NCI-H1092 (cell line): ENCODE measurements around the gene BPIFB2.

Experiments used
- DNase-seq: peaks from one replicate; lab custom pipeline; 2025; lab: John Stamatoyannopoulos, UW

The BPIFB2 gene

DNA sequence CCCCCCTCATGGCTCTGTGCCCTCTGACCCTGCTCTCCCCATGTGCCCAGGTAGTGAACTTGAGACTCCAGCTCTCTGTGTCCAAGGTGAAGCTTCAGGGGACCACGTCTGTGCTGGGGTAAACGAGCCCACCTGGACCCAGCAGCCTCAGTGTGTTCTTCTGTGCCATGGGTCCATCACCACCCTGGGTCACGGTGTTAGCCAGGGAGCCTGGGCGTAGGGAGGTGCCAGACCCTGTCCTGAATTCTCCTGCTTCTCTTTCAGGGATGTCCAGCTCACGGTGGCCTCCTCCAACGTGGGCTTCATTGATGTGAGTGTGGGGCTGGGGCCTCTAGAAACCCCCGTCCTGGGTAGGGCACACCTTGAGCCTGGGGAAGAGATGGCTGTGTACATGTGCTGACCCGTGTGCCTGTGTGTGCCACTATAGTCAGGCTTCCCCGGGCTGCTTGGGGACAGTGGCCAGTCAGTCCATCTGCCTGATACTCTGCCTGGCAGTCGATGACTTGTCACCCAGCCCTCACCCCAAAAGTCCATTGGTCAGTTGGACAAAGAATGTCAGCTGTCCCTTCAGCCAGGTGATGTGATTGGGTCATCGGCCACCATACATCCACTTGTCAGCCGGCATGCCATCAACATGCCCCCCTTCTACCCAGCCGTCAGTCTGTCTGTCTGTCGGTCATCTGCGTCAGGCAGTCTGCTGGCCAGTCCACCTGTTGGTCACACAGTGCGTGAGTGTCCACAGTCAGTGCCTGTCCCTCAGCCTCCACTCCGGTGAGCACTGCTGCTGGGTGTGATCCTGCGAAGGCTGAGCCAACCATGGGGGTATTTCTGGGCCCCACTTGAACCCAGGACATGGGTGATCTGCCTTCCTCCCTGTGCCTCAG, 13.0 kb downstream of the BPIFB2 start:
- DNase-seq: no peak

DNA sequence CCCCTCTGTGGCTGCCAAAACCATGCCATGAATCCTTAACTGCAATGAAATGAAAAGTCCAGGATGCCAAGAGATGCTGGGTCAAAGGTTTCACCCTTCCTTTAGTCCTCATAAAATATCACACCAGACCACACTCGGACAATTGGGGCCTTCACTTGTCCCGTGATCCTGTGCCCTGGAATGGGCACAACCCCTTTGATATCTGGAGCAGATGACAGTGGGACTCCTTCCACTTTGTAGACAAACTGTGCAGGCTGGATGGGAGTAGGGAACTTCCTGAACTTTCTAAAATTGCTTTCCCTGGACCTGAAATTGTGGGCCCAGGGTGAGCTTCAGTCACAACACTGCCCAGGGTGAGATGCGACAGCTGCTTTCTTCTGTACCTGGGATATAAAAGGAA, 14.4 kb downstream of the BPIFB2 start:
- DNase-seq: no peak

DNA sequence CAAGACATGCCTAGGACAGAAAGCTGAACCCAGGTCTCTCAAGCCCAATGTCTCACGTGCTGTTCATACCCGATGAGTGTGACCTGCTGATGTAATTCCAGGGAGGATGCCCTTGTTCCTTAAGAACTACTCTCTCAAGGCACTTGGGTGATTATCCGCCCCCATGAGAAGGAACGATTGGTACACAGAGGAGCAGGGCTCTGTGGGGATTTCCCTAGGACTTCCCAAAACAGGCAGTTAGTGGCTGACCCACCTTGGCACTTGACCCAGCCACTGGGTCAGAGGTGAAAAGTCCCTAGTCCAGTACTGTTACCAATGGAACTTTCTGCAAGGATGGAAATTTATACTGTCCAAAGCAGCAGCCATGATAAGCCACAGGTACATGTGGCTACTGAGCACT, 14.8 kb downstream of the BPIFB2 start:
- no peak for DNase-seq

DNA sequence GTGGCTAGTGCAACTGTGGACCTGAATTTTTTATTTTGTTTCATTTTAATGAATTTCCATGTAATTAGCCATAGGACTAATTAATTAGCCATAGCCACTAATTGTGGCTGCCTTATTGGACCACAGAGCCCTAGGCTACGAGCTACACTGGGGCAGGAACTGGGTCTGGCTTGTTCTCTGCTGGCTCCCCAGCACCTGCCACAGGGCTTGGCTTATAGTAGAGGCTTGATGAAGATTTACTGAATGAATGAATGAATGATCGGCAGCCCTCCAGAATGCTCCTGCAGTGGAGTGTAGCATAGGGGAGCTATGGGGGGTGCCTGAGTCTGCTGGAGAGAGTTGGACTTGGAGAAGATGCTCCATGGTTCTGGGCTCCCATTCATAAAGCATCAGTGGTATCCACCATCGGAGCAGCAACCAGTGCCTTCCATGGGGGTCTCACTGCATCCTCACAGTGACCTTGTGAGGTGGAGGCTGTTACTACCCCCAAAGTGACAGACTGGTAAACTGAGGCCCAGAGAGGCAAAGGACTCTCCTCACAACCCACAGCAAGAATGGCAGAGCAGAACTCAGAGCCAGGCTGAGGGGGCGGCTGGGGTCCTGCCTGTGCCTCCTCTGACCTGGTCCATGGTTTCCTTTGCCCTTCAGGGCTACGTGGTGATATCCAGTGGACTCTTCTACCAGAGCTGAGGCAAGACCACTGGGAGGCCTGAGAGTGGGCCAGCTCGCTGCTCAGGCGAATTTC, 15.4 kb downstream of the BPIFB2 start:
- no peak for DNase-seq

DNA sequence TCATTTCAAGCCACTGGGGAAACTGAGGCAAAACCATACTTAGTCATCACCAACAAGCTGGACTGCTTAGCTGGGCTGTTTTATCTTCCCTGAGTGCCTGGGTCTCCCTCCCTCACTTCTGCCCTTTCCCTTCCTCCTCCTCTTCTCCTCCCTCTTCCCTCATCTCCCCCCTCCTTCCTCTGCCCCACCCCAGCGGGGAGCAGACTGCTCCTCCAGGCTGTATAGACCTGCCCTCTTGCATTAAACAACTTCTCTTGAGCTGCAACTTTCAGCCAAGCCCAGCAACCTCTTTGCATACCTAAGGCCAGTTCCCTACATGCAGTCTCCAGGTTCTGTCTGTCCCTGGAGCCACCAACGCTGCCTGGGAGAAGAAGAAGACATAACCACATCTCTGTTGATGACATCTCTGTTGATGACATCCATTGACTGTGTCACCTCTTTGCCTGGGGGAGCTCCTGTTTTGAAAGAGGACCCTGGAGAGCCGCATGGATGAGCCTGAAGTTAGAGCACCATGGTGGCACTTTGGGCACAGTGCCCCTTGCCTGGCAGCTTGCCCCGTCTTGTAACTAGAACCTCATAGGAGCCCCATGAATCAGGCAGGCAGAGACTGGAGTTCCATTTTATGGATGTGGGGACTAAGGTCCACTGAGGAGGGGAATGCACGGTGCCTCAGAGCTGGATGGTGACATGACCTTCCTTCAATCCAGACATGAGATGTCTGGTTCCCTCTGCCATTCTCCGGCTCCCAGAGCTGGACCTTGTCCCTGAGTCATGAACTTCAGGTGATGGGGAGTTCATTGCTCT, 16.1 kb downstream of the BPIFB2 start:
- no peak for DNase-seq

DNA sequence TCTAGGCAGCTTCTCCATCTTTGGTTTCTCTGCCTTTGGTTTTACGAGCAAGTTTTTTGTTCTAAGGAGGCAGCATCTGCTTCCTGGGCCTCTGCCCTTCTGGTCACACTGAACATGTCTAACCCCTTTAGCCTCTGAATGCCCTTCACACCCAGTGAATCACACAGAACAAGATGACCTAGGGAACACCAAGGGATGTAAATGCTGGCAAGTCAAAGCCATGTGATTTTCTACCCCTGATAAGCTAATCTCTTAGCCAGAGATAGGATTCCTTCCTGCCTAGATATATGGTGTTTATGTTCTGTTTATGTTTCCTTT, 16.7 kb downstream of the BPIFB2 start:
- no peak for DNase-seq

DNA sequence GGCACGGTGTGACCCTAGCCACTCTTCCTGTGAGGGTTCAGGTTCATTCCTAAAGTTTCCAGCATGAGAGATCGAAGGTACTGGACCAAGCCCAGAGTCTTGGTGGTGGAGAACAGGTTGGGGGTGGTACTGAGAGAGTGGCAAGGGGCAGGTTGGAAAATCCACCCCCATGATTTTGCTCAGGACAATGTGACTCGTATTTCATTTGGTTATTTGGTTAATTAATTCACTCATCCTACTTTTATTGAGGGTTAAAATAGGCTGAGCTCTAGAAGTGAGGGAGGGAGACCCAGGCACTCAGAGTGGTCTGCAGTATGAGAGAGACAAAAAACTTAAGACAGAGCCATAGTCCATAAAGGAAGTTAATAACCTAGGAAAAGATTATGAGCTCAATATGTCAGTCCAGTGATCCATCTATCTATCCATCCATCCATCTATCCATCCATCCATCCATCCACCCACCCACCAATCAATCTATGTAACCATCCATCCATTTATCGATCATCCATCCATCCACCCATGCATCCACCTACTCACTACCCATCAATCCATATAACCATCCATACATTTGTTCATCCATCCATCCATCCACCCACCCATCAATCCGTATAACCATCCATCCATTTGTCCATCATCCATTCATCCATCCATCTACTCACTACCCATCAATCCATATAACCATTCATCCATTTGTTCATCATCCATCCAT, 17.3 kb downstream of the BPIFB2 start:
- DNase-seq: no peak

DNA sequence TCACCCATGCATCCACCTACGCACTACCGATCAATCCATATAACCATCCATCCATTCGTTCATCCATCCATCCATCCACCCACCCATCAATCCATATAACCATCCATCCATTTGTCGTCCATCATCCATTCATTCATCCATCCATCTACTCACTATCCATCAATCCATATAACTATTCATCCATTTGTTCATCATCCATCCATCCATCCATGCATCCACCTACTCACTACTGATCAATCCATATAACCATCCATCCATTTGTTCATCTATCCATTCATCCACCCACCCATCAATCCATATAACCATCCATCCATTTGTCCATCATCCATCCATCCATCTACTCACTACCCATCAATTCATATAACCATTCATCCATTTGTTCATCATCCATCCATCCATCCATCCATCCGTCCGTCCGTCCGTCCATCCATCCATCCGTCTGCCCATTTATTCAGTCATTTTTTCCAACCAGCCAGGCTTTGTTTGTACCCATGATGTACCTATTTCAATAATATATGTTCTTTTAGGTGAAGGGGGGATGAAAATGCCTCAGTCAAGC, 17.9 kb downstream of the BPIFB2 start:
- no peak for DNase-seq

DNA sequence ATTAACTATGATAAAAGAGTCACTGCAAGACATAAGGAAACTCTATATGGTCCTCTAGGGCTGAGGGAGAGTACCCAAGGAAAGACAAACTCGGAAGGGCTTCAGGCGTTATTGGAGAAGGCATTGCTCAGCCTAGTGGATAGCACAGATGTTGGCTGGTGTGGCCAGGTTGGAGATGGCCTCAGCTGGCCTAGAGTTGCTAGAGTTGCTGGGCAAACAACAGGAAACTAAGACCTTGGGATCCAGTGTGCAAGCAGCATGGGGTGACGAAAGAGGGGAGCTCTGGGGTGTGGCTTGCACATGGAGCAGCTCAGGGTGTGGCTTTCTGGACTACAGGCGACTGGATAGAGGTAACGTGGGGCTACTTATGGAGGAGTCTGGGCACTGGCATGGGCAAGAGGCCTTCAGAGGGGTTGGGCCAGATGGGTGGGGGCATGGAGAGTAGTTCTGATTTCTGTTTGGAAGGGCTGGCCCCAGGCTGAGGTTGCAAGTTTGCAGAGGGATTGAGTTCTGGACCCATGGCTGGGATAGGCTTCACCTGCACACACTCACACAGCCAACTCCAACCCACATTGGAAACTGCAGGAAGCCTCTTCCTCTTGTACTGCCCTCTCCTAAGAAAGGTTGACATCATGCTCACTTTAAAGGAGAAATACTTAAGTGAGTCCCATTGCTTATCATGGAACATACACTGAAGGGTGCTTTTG, 18.7 kb downstream of the BPIFB2 start:
- no peak for DNase-seq

DNA sequence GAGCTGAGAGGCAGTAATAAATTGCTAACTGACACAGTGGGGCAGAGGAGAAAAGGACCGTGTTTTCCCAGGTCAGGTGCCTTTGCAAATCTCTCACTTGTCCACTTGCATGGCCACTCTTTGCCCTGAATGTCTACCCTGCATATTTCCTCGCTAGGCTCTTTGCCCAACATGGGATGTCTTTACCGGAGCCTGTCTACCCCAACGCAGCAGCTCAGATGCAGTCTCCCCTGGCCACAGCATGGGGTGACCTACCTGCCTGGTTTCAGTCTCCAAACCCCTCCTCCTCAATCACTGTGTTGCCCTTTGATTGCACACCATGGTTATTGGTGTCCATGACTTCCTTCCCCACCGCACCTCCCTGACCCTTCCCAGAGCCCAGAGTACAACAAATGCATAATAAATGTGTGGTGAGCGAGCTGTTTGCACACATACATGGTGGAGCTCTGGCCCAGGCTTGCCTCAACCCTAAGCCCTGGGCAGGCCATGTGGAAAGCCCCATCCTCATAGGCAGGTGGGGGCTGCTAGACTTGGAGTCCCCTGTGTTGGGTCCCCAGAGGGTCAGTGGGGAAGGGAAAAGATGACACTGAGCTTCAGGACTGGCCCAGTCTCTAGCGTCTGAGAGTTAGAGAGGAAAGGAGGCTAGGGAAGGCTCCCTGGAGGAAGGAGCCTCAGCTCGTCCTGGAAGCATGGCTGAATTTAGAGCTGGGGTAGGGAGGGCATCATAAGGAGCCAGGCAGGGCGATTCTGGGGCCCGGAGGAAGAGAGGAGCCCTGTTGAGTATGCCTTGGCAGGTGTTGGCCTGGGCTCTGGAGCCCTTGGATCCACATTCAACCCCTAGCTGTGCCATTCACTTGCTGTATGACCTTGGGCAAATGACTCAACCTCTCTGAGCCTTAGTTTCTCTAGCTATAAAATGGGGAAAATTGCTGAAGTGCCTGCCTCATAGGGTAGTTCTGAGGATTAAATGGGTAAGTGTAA, 19.6 kb downstream of the BPIFB2 start:
- no peak for DNase-seq

DNA sequence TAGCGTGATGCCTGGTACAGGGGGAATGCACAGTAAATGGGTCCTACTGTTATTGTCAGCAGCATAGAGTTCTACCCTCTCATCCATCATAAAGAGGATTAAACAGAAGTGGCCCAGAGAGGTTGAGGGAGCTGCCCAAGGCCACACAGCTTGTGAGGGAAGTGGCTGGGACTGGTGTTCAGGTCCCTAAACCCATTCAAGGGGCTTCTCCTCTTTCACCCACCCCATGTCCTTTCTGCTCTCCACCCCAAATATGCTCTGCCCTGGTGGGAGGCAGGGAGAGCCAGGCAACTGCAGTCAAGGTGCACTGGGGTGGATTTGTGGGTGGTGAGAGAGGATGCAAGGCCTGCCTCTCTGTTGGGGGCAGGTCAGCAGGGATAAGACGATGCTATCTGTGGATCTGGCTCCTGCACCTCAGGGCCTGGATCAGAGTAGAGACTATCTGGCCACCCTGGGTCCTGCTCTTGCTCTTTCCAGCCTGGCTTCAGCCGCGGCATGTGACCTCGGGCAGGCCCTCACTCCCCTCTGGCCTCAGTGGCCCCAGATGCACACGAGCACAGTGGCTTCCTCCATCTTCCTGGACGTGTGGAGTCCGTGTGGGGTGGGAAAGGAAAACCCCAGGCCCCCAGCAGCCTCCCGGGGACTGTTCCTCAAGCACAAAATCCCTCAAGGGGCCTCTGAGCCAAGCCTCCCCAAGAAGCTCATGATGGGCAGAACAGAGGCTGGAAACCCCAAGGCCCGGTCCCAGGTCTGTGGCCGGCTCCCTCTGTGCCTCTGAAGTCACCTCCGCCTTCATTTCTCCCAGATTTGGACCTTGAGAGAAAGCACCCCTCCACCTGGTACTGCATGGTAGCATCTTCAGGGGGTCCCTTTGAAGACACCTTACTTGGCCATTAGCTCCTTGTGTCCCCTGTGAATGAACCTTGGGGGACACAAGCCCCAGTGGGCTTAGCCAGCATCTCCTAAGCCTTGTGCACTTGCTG, 20.6 kb downstream of the BPIFB2 start:
- DNase-seq: no peak

DNA sequence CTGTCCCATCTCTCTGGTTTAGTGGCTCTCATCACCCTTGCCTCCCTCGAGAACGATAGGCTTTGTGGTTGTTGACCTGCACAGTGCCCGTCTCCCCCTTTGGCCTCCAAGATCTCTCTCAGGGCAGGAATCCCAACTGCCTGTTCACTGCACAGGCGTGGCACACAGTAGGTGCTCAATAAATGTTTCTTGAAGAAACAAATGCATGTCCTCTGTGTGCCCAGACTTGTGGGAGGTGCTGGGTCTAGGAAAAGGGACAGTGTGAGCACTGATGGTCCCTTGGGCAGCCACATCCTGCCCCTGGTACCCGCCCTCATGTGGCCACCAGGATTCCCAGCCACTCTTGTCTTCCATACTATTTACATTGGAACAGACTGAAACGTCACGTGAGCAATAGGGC, 21.4 kb downstream of the BPIFB2 start:
- DNase-seq: no peak

DNA sequence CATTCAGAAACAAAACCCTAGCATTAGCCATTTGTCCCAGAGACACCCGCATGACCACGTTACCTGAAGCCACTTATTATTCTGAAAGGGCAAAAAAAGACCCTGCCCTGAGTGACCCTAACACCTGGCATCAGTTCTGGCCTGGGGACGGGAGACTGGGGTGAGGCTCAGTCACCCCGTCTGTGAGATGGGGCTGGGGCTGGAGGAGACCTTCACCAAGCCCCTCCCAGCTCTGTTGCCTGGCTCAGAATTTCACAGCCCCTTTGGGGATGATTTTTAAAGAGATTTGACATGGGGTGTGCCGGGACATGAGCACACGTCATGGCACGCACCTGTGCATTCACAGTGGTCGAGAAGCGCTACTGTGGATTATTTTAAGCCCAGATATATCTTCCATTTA, 22.6 kb downstream of the BPIFB2 start:
- DNase-seq: no peak

DNA sequence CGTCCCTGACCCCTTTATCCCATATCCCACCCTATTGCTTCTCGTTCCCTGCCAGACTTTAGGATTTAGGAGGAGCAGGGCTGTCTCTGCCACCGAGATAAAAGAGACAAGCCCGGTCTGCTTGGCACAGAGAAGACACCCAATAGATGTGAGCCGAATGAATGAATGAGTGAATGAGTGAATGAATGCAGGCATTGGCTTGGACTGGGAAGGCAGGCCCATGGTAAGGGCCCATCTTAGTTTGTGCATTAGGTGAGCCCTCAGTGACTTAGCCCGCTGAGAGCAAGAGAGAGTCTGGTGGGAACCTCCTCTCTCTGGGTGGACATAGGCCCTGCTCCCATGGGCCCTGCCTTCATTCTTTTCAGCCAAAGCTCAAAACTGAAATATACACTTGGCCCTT, 23.1 kb downstream of the BPIFB2 start:
- DNase-seq: no peak

DNA sequence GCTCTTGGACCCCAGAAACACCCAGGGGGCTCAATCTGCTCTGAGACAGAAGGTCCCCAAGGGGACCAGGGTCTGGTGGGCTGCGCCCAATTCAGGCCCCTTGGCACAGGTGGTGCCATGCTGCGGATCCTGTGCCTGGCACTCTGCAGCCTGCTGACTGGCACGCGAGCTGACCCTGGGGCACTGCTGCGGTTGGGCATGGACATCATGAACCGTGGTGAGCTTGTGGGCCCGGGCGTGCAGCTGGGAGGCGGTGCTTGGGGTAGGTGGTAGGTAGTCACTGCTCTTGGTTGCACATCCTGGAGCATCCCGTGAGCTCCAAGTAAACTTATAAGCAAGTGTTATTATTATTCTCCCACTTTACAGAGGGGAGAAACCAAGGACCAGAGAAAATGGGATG, 24.0 kb downstream of the BPIFB2 start, which contains the start of gene BPIFB6:
Gene BPIFB6, plus strand, starts transcription at position 118 of the 400 bp plus-strand sequence. Its CDS starts 0 bp downstream, at position 118.
- DNase-seq: no peak

DNA sequence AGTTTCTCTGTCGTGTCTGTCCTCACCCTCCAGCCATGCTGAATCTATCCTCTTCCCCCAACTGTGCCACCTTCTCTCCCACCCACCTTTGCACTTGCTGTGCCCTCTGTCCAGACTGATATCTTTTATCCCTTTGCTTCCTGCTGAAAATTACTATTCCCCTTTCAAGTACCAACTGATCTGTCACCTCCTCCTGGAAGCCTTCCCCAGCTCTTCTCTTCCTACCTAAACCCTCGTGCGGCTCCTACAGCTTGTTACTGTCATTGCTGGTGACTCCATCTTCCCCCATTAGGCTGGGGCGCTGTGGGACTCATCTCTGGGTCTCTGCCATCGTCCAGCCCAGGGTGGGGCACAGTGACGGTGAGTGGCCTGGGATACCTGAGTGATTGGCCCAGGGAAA, 25.1 kb downstream of the BPIFB2 start:
- DNase-seq: no peak

DNA sequence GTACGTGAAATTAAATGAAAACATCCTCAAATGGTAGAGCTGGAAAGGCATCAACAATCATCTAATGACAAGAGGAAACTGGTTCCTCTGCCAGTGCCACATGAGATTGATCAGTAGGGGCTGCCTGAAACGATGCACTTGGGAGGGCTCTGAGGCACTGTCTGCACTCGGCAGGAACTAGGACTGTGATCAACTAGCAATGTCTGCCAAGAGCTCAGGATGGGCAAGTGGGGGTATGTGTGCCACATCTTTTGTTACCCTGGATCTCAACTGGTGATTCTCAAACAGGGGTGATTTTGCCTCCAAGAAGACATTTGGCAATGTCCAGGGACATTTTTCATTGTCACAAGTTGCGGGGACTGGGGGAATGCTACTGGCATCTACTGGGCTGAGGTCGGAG, 25.9 kb downstream of the BPIFB2 start:
- no peak for DNase-seq

DNA sequence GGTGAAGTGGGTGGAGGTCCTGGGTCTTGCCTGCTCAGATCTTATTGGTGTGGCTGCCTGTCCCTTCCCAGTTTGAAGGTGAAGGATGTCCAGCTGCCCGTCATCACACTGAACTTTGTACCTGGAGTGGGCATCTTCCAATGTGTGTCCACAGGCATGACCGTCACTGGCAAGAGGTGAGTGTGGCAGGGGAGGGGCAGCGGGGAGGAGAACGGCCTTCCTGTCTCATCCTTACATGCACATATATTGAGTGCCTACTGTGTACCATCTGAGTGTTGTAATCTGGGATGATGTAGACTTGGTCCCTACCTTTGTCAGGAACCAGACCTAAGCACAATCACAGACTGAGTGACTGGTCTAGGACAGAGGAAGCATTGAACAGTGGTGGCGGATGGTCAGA, 26.6 kb downstream of the BPIFB2 start:
- no peak for DNase-seq
